Amniotic stem cell (primary cell): ENCODE results near the gene RALY.
"Not testable (repeated sequence)": the region's sequence is repeated elsewhere in the genome, so short reads cannot be mapped to it uniquely, and the experiment has no call there.

Experiments used
- DNase-seq: peaks from one replicate; lab custom pipeline; 2025; lab: John Stamatoyannopoulos, UW

RALY gene

GRCh38 chr20:34015401-34016335, 22.0 kb downstream of the RALY start:
- no peak for DNase-seq

- no peak for DNase-seq
Observed at GRCh38 chr20:34016736-34017135, 23.0 kb downstream of the RALY start.

DNA sequence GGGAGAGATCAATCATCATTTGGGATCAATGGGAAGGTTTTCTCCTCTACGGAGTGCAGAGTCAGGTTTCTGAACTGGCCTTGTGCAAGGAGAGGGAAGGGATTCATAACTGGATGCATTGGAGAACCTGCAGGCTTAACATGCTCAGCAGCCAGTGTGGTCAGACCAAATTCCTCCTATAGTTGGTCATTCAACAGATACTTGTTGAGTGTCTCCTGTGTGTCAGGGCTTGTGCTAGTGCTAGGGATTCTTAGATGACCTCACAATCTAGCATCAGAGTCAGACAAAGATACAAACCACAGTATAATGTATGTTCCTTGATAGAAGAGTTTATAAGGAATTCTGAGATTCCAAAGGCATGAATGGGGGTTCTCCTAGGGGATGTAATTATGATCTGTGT, 23.9 kb downstream of the RALY start:
- DNase-seq = peak; percentile 45

DNA sequence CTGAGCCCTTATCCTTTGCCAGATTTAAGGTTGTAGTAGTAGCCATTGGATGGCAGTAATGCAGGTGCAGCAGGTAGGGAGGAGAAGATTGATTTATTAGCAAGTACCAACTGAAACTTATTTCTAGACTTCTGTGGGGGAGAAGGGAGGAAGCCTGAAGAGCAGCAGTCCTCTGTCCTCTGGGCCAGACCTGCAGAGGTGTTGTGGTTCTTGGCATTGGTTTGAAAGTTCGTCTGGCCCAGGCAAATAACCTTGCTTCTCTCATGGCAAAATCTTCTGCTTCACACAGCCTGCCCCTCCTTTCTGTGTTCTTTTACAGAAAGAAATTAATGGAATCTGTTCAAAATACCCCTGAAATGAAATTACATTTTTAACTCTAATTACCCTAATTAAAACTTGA, 24.5 kb downstream of the RALY start:
- no peak for DNase-seq

DNA sequence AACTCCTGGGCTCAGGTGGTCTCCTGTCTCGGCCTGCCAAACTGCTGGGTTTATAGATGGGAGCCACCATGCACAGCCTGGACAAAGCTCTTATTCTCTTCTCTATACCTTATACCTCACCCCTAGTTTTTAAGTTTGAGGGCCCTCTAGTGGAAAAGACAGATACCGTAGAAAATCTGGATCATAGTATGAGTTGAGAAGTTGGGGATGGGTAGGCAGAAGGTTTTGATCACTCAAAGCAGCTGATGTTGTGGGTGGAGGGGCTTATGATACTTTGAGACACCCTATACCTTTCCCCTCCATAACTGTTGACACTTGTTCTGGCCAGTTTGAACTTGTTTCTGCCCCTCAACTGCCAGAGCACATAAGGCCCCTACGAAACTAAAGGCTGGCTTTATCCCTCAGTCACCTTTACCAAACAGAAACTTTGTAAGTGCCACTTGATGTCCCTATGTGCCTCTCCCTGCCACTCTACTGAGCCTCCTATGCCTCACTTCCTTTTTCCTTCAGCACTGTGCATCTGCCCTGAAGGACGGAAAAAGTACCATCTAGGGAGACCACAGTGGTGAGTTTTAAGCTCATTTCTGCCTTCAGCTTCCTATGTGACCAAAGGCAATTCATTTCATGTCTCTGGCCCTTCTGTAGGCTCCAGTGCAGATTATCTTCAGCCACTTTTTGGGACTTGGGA, 28.6 kb downstream of the RALY start:
- DNase-seq = no peak

DNA sequence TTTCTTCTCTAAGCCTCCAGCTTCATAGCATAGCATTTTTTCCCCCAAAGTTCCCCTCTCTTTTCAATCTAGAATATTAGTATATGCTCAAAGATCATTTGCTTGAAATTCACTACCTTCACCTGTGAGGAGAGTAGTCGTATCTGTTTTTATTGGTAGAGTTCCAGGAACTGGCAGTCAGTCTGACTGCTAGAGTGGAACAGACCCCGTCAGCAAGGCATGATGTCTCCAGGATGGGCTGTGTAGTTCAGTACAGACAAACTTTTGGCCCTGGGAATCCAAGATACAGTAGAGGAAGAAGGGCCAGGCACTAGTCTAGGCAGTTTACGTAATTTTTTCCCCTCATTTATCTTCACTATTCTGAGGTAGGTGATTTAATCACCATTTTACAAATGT, 29.1 kb downstream of the RALY start:
- no peak for DNase-seq

GRCh38 chr20:34023937-34024722, 30.4 kb downstream of the RALY start:
- DNase-seq = no peak

GRCh38 chr20:34024723-34025351, 31.1 kb downstream of the RALY start:
- DNase-seq = no peak

DNA sequence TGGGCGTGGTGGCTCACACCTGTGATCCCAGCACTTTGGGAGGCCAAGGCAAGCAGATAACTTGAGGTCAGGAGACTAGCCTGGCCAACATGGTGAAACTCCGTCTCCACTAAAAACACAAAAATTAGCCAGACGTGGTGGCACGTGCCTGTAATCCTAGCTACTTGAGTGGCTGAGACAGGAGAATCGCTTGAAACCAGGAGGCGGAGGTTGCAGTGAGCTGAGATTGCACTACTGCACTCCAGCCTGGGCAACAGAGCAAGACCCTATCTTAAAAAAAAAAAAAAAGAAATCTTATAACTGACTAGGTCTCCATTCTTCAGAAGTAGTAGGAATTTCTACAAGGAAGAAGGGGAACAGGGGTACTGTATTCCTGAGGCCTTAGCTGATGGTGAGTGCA, 34.3 kb downstream of the RALY start:
- not testable (repeated sequence) for DNase-seq

GRCh38 chr20:34029415-34029814, 35.7 kb downstream of the RALY start:
- DNase-seq = no peak

DNA sequence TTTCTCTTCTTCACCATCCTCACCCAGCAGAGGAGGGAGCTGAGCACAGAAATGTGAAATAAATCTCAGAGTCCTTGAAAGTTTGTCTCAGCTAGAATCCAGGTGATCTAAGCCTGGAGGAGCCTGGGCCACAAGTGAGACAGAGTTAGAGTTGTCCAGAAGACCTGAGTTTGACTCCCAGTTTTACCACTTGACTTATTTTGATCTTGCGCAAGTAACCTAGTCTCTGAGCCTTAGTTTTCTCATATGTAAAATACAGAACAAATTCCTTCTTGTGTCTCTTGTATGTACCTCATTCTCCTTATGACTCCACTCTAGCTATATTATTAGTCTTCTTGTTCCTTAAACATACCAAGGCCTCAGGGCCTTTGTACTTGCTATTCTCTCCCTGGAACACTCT, 36.7 kb downstream of the RALY start:
- no peak for DNase-seq

DNA sequence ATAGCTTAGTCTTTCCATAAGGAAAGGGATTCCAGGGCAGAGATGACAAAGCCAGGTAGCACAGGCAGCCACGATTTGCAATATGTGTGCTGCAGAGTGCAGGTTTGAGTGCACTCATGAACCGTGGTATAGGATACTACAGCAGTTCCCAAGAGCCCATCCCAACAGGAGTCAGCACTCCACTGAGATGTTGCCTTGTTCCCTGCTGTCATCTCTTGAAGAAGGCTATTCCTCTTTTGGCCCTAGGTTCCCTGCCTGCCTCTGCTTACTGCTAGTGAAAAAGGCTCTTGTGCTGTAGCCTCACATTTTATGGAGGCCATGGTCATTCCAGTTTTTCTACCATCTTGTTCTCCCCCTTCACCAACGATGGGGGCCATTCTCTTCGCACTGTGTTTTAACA, 40.2 kb downstream of the RALY start:
- no peak for DNase-seq

DNA sequence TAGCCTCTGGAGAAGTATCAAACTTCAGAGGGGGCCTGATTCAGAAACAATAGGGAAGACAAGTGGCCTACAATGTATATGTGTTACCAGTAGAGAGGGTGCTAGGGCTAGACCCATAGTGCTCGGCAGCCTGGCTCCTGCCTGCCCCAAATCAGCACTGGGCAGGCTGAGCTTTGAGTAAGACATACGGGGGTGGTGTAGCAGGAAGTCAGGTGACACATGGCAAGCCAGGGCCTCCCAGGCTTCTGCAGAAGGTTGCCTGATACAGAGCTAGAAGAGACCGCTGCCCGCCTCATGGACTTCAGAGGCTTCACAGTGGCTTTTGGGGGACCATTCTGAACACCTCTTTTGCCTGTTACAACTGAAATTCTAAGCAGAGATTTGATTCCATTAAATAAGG, 43.4 kb downstream of the RALY start:
- no peak for DNase-seq

DNA sequence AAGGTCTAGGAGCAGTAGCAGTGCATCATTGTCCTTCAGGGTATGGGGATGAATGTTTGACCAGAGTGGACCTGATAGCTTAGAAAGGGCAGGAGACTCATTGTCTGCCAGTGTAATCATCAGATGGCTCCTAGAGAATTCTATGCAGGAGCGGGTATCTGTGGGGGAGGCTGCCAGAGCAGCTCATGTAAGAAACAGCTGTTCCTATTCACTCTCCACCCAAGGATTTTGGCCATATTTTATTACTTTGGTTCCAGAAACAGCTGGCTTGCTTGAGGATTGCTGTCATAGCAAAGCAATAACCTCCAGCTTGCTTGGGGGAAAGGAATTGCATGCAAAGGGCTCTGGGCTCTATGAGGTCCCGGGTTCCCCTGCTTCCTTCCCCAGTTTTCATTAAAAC, 44.1 kb downstream of the RALY start:
- no peak for DNase-seq

GRCh38 chr20:34040300-34040995, 46.7 kb downstream of the RALY start:
- no peak for DNase-seq

DNA sequence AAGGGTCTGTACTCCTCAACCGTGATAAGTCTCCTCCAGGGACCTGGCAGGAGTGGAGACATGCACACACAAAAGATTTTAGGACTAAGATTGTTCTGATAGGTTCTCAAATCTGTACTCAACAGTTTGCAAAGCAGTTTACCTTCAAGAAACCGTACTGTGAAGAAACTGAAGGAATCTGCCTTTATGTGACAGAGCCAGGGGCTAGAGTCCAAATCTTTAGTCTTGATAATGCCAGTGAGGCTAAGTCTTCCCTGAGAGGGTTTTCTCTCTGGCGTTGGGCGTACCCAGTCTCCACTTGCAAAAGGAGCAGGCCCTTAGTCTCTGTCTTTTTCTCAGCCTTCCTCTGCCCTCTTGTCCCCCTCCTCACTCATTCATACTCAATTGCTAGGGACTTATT, 47.5 kb downstream of the RALY start:
- DNase-seq = no peak

GRCh38 chr20:34042262-34042661, 48.6 kb downstream of the RALY start:
- DNase-seq = no peak

- no peak for DNase-seq
Observed at GRCh38 chr20:34043025-34043424, 49.3 kb downstream of the RALY start.

- DNase-seq = no peak
Observed at GRCh38 chr20:34045294-34045693, 51.6 kb downstream of the RALY start.

DNA sequence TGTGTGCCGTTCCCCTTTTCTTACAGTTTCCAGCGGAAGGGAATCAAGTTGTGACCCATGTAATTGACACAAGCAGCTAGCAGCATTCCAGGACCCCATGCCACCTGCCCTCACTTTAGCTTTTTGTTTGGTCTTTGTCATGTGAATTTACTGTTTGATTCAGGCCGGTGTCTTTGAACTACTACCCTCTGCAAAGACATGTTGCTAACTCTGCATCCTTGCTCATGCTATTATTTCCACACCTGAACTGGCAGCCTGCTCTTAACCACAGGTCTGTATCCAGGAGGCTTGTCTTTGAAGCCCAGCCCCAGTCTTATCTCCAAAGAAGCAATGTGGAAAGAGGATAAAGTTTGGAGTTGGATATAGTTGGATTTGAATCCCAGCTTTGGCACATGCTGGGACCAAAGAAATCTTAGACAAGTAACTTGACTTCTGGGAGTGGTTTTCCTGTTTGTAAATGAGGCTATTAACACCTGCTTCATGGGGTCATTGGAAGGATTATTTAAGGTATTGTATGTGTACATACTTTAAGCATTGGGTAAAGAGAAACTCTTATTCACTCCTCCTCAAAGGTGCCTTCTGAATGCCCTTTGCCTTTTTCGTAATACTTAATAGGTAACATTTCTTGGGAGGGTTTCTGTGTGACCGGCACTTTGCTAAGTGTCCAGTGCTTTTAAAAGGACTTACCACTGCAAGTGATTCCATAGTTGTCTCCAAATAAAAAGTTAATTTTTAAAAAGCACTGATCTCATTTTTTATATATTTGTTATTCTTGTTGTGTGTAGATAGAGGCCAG, 52.4 kb downstream of the RALY start:
- DNase-seq = no peak
